ENCODE data around the gene TSC22D4. TPM values are rescaled to one million over a fixed set of nuclear protein-coding genes. Genes with fewer than 3 reads are reported as not detected.
A peak's percentile ranks its signal among the peaks of the same experiment; 100 is the strongest.

The TSC22D4 gene
- total and polyA plus RNA-seq, 9 of the 15 experiments (the other 6 are each of a cell fraction or from before 2014, with no cell fraction given), result 0.37 to 107 (median 28.7) TPM

DNA sequence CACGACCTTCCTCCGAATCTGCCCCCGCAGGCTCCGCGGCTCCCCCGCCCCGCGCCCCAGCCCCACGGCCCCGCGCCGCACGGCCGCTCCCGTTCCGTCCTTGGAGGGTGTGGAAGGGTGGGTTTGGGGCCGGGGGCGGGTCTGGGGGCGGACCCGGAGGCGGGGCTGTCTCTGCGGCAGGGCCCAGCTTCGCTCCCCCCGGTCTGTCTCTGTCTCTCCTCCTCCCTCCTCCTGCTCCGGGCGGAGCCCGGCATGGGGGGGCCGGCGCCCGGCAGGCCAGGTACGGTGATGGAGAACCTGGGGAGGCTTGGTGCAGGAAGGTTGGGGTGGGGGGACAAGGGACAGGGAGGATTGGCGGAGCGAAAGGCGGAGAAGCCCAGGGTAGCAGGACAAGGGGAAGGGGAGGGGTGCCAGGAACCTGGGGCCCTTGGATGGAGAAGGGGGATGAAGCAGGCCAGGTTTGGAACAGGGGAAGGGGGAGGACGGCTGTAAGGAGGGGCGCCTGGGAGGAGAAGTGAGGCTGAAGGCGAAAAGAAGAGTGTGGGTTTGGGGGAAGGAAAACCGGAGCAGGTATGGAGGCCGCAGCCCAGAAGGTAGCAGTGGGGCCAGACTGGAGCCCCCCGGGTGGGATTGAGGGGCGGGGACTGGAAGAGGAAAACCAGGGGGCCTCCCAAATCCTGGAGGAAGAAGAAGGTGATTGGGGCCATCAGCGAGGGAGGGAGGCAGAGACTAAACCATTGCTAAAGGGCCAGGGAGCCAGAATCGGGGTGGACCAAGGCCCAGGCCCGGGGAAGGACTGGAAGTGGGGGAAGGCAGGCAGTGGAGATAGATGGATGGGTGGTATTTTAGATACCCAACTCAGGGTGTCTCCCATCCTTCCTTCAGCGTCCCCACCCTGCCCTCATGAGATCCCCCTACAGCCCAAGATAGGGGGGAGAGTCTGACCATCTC is 5.0 kb upstream of the TSC22D4 start, which contains the start of gene NYAP1 (continued):
- TF ChIP-seq, protein P1, sequence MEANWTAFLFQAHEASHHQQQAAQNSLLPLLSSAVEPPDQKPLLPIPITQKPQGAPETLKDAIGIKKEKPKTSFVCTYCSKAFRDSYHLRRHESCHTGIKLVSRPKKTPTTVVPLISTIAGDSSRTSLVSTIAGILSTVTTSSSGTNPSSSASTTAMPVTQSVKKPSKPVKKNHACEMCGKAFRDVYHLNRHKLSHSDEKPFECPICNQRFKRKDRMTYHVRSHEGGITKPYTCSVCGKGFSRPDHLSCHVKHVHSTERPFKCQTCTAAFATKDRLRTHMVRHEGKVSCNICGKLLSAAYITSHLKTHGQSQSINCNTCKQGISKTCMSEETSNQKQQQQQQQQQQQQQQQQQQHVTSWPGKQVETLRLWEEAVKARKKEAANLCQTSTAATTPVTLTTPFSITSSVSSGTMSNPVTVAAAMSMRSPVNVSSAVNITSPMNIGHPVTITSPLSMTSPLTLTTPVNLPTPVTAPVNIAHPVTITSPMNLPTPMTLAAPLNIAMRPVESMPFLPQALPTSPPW (CRISPR knock-in tag; IDR thresholded peaks at IDR 0.05), result peak; percentile 90
- TF ChIP-seq, protein P2, sequence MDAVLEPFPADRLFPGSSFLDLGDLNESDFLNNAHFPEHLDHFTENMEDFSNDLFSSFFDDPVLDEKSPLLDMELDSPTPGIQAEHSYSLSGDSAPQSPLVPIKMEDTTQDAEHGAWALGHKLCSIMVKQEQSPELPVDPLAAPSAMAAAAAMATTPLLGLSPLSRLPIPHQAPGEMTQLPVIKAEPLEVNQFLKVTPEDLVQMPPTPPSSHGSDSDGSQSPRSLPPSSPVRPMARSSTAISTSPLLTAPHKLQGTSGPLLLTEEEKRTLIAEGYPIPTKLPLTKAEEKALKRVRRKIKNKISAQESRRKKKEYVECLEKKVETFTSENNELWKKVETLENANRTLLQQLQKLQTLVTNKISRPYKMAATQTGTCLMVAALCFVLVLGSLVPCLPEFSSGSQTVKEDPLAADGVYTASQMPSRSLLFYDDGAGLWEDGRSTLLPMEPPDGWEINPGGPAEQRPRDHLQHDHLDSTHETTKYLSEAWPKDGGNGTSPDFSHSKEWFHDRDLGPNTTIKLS (IDR thresholded peaks at IDR 0.05; ENCODE audit: borderline replicate concordance, low read depth), result no peak
- TF ChIP-seq, protein P3, sequence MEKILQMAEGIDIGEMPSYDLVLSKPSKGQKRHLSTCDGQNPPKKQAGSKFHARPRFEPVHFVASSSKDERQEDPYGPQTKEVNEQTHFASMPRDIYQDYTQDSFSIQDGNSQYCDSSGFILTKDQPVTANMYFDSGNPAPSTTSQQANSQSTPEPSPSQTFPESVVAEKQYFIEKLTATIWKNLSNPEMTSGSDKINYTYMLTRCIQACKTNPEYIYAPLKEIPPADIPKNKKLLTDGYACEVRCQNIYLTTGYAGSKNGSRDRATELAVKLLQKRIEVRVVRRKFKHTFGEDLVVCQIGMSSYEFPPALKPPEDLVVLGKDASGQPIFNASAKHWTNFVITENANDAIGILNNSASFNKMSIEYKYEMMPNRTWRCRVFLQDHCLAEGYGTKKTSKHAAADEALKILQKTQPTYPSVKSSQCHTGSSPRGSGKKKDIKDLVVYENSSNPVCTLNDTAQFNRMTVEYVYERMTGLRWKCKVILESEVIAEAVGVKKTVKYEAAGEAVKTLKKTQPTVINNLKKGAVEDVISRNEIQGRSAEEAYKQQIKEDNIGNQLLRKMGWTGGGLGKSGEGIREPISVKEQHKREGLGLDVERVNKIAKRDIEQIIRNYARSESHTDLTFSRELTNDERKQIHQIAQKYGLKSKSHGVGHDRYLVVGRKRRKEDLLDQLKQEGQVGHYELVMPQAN (IDR thresholded peaks at IDR 0.05; ENCODE audit: borderline replicate concordance), result peak; percentile 29; the same call in 1 of the 2 replicates
- TF ChIP-seq FOXP1 (CRISPR knock-in tag; IDR thresholded peaks at IDR 0.05), result no peak
- TF ChIP-seq ESRRA (IDR thresholded peaks at IDR 0.05; ENCODE audit: borderline replicate concordance, low read depth), result no peak

Data from K562 (cell line).